Pericardium fibroblast (primary cell): ENCODE data around the gene SERPINB12. TPM values are rescaled to one million over a fixed set of nuclear protein-coding genes. Genes with fewer than 3 reads are reported as not detected.

Experiments
- total RNA-seq: library from RNA; depleted of rRNA; stranded (reverse); fragments of >200 nt; gene quantifications from 2 replicates; pipeline ENCODE4 v1.2.3, GENCODE V29; 2015

The SERPINB12 gene
- total RNA-seq, result 0.12 TPM in 1 of 2 replicates, not detected in the other

GRCh38 chr18:63542069-63542468, at the start of gene SERPINB12:
Gene SERPINB12 (plus strand): TSS chr18:63542369. CDS start chr18:63556160, 13,791 bp downstream.

DNA sequence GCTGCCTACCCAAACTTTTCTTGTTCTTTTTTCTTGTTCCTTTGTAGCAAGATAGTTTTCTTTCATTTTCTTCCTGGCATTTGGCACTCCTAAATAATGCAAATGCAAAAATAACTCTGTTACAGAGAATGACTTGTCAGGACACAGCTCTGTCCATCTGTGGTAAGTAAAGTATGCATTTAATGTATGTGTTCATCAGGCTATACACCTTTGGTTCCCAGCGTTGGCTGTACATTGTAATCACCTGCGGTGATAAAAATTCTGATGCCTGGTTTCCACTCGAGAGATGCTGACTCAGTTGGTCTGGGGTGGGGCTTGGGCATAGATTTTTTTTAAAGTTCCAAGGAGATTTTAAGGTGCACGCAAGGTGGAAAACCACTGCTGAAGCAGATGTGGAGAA, 44.8 kb downstream of the SERPINB12 start, which contains the start of gene SERPINB13:
Gene SERPINB13 (plus strand): TSS at position 378 of the 400 bp plus-strand sequence. CDS start 1,325 bp downstream, outside the sequence.

Other genes starting within 250 kb of the SERPINB12 start
- 4.1 and 4.3 TPM in 2 replicates for gene BCL2, start 222.6 kb upstream of the SERPINB12 start, total RNA-seq
- gene KDSR, start 175.2 kb upstream of the SERPINB12 start, total RNA-seq, result 23.7 and 41.8 TPM in 2 replicates
- 20.4 and 24.7 TPM in 2 replicates for gene VPS4B, start 119.9 kb upstream of the SERPINB12 start, total RNA-seq
- gene SERPINB5, start 65.4 kb upstream of the SERPINB12 start, total RNA-seq, result not detected in 2 replicates
- not detected in 2 replicates for gene SERPINB13, start 45.0 kb downstream of the SERPINB12 start, total RNA-seq
- not detected in 2 replicates for gene SERPINB4, start 101.9 kb downstream of the SERPINB12 start, total RNA-seq
- gene SERPINB3, start 119.5 kb downstream of the SERPINB12 start, total RNA-seq, result not detected in 2 replicates
- gene SERPINB11, start 160.6 kb downstream of the SERPINB12 start, total RNA-seq, result not detected in 2 replicates
- gene SERPINB7, start 233.0 kb downstream of the SERPINB12 start, total RNA-seq, result 0.68 TPM in 1 of 2 replicates, not detected in the other